Measurements from ENCODE around the gene C19orf25. TPM values are rescaled to one million over a fixed set of nuclear protein-coding genes. Genes with fewer than 3 reads are reported as not detected.

C19orf25 gene
- total and polyA plus RNA-seq, 9 of the 15 experiments (the other 6 are each of a cell fraction or from before 2014, with no cell fraction given) = 0.79 to 96.0 (median 36.1) TPM

DNA sequence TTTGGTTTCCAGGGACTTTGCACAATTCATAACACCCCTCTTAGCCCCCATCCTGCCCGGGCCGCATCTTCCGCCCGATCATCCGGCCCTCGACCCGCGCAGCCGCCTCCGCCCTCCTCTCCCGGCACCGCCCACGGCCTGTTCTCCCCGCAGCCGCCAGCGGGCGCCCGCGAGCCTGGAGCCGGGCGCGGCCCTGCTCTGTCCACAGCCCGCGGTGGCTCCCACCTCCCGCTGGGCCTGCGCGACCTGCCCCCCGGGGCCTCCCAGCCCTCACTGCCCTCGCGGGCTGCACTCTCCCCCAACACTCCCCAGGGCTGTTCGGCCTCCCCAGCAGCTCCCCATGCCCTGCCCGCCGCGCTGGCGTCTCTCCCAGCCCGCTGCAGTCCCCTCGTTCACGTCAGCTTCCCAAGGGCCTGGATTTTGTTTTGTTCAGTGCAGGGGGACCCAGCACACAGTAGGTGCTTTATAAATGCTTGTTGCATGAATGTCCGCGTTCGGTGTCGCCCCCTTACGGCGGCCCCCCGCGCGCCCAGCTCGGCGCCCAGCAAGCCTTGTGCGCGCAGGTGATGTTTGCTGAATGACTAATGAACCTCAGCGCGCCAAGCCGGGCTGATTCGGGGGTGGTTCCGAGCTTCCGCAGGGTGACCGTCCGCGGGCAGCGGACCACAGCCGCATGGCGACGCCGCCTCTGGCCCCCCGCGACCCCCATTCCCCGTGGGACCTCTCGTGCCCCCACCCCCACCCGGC lies 33.7 kb downstream of the C19orf25 start (continued):
- TF ChIP-seq, protein P1, sequence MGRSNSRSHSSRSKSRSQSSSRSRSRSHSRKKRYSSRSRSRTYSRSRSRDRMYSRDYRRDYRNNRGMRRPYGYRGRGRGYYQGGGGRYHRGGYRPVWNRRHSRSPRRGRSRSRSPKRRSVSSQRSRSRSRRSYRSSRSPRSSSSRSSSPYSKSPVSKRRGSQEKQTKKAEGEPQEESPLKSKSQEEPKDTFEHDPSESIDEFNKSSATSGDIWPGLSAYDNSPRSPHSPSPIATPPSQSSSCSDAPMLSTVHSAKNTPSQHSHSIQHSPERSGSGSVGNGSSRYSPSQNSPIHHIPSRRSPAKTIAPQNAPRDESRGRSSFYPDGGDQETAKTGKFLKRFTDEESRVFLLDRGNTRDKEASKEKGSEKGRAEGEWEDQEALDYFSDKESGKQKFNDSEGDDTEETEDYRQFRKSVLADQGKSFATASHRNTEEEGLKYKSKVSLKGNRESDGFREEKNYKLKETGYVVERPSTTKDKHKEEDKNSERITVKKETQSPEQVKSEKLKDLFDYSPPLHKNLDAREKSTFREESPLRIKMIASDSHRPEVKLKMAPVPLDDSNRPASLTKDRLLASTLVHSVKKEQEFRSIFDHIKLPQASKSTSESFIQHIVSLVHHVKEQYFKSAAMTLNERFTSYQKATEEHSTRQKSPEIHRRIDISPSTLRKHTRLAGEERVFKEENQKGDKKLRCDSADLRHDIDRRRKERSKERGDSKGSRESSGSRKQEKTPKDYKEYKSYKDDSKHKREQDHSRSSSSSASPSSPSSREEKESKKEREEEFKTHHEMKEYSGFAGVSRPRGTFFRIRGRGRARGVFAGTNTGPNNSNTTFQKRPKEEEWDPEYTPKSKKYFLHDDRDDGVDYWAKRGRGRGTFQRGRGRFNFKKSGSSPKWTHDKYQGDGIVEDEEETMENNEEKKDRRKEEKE (IDR thresholded peaks at IDR 0.05; ENCODE audit: borderline replicate concordance in 1 of 2, control insufficient read depth in 1 of 2, low read depth in 2 of 2, low read length in 1 of 2) = no peak; a peak in 1 of 4 replicates
- TF ChIP-seq TBL1XR1 (IDR thresholded peaks at IDR 0.05; ENCODE audit: low read length in 2 of 2) (no peak), FOXP1 (CRISPR knock-in tag; IDR thresholded peaks at IDR 0.05) (no peak), ARID2 (IDR thresholded peaks at IDR 0.05) (no peak), RBM34 (IDR thresholded peaks at IDR 0.05; ENCODE audit: borderline replicate concordance, insufficient read depth, low read length) (no peak), RFX7 (CRISPR knock-in tag; IDR thresholded peaks at IDR 0.05) (no peak), ZNF217 (CRISPR knock-in tag; IDR thresholded peaks at IDR 0.05) (no peak), ZNF174 (CRISPR knock-in tag; IDR thresholded peaks at IDR 0.05) (no peak), ILF3 (IDR thresholded peaks at IDR 0.05; ENCODE audit: borderline replicate concordance) (no peak), SAFB (IDR thresholded peaks at IDR 0.05; ENCODE audit: borderline replicate concordance, low read depth, low read length) (peak; percentile 87), POLR3A (IDR thresholded peaks at IDR 0.05; ENCODE audit: borderline replicate concordance, extremely low read depth, insufficient read depth, insufficient read length) (no peak), TOE1 (IDR thresholded peaks at IDR 0.05; ENCODE audit: borderline replicate concordance) (0 out of 2 replicates have a peak, but pooled peaks have one; percentile 14), TOE1 (CRISPR knock-in tag; IDR thresholded peaks at IDR 0.05; ENCODE audit: borderline replicate concordance, low read depth) (no peak), NFRKB (IDR thresholded peaks at IDR 0.05; ENCODE audit: low read depth) (no peak), NCOA4 (IDR thresholded peaks at IDR 0.05; ENCODE audit: partially characterized antibody) (no peak)
- TF ChIP-seq, protein P2, sequence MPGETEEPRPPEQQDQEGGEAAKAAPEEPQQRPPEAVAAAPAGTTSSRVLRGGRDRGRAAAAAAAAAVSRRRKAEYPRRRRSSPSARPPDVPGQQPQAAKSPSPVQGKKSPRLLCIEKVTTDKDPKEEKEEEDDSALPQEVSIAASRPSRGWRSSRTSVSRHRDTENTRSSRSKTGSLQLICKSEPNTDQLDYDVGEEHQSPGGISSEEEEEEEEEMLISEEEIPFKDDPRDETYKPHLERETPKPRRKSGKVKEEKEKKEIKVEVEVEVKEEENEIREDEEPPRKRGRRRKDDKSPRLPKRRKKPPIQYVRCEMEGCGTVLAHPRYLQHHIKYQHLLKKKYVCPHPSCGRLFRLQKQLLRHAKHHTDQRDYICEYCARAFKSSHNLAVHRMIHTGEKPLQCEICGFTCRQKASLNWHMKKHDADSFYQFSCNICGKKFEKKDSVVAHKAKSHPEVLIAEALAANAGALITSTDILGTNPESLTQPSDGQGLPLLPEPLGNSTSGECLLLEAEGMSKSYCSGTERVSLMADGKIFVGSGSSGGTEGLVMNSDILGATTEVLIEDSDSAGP (CRISPR knock-in tag; IDR thresholded peaks at IDR 0.05) = no peak
- TF ChIP-seq, protein P3, sequence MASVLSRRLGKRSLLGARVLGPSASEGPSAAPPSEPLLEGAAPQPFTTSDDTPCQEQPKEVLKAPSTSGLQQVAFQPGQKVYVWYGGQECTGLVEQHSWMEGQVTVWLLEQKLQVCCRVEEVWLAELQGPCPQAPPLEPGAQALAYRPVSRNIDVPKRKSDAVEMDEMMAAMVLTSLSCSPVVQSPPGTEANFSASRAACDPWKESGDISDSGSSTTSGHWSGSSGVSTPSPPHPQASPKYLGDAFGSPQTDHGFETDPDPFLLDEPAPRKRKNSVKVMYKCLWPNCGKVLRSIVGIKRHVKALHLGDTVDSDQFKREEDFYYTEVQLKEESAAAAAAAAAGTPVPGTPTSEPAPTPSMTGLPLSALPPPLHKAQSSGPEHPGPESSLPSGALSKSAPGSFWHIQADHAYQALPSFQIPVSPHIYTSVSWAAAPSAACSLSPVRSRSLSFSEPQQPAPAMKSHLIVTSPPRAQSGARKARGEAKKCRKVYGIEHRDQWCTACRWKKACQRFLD (CRISPR knock-in tag; IDR thresholded peaks at IDR 0.05) = no peak

Measured in K562 (cell line).